DMS153 (cell line): ENCODE results near the gene TTC7B.

ENCODE experiments used
- DNase-seq: peaks from one replicate; lab custom pipeline; 2025; lab: John Stamatoyannopoulos, UW

Gene TTC7B

DNA sequence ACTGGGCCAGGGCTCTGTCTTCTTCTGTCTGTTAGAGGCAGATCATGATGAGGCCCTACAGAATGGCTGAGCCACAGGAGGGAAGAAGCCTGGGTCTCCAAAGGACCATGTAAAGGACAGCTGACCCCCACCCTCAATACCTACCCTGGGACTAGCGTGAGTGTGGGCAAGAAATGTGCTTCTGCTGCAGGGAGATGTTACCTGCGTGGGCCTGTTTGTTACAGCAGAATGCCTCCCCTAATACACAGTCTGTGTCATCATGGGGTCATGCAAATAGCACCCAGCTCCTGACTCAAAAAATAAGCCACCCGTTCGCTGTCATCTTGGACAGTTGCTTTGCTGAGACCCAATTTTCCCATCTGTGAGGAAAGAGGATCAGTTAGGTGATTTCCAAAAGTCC, 328.8 kb downstream of the TTC7B start:
- no peak for DNase-seq

- peak; percentile 81 for DNase-seq
Observed at GRCh38 chr14:90487031-90487430, 329.2 kb downstream of the TTC7B start.

DNA sequence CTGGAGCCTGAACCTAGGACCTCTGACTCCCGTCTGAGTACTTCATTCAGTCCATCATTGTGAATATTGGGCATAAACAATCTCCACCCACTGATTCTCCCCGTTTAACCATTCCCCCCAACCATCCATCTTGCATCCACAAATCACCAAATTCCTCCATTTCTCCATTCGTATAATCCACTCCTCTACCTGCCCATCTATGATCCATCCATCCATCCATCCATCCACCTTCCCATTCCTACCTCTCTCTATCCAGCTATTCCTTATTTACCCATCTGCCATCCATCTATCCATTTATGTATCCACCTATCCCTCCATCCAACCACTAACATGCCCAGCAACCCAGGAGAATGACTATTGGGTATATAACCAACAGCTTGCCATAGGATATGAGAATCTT, 331.9 kb downstream of the TTC7B start:
- no peak for DNase-seq

DNA sequence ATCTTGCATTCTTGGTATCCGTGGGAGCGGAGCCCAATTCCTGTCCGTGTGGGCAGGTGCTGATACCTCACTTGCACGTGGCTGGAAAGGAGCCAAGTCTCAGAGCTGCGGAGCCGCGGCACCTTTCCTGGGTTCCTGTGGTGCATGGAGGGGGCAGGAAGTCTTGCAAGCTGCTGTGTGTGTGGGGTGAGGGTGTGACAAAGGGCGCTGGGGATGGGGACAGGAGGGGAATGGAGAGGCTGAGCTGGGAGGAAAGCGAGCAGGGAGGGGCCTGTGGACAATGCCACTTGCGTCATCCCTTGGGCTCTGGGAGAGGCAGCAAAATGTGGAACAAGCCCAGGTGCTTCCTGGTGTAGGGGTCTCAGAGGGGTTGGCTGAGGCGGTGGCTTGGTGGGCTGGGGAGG, 332.7 kb downstream of the TTC7B start:
- DNase-seq, result peak; percentile 89

DNA sequence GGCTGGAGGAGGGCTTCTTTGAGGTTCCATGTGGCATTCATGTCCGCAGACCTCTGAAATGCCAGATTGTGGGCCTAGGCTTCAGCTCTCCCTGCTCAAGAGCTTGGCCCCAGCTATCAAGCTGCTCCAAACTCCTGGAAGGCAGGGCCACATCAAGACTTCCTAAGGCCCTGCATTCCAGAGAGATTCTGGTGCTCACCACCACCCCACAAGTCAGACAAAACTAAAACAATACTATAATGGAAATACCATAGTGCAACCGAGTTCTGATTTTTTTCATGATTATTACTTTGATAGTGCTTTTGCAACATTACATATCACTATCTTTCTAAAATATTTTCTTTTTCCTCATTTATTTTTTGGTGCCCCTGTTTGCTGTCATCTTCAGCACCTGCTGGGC, 333.1 kb downstream of the TTC7B start:
- no peak for DNase-seq

GRCh38 chr14:90475298-90475697, 340.9 kb downstream of the TTC7B start:
- no peak for DNase-seq
